GM12878 (cell line): ENCODE results near the gene ITGA1.

Experiments
- CBX5 ChIP-seq: sonication (generic); IDR thresholded peaks from 2 replicates; pipeline ENCODE4 v1.6.1; 2016; ENCODE audit warnings: low read depth, moderate library complexity, mild to moderate bottlenecking, inconsistent platforms
- CTCF ChIP-seq, 3 experiments: IDR thresholded peaks in 2 of 3; conservative IDR thresholded peaks in 1 of 3; 2 replicates each; pipeline ENCODE4 v1.5.1; 2011; ENCODE audit warnings: low read depth in 3 of 3, low read length in 3 of 3, mild to moderate bottlenecking in 3 of 3, control low read depth in 2 of 3, moderate library complexity in 2 of 3, inconsistent platforms in 1 of 3, mixed read lengths in 1 of 3; ENCODE audit not compliant: control insufficient read depth in 2 of 3, insufficient read depth in 1 of 3; ENCODE audit errors: extremely low read depth in 1 of 3
- EGR1 ChIP-seq, 2 experiments: IDR thresholded peaks; 1 replicate in 1 of 2; 2 replicates in 1 of 2; pipeline ENCODE4 v1.6.1; 2011 to 2012; ENCODE audit warnings: low read depth in 2 of 2, low read length in 2 of 2, borderline replicate concordance in 1 of 2, mild to moderate bottlenecking in 1 of 2, moderate library complexity in 1 of 2
- NRF1 ChIP-seq: conservative IDR thresholded peaks from 2 replicates; pipeline ENCODE4 v1.6.1; 2011; ENCODE audit warnings: mild to moderate bottlenecking, low read depth, low read length, improper control_type of control experiment
- RCOR1 ChIP-seq: conservative IDR thresholded peaks from 2 replicates; pipeline ENCODE4 v1.6.1; 2012; ENCODE audit warnings: low read depth, low read length, improper control_type of control experiment
- REST ChIP-seq: IDR thresholded peaks from 2 replicates; pipeline ENCODE4 v1.6.1; 2012; ENCODE audit warnings: mild to moderate bottlenecking, low read depth, low read length
- SIN3A ChIP-seq: IDR thresholded peaks from 2 replicates; pipeline ENCODE4 v1.6.1; 2012; ENCODE audit warnings: low read depth, low read length, improper control_type of control experiment
- TAF1 ChIP-seq: IDR thresholded peaks from 2 replicates; pipeline ENCODE4 v1.6.1; 2011; ENCODE audit warnings: mild to moderate bottlenecking, low read depth, low read length, borderline replicate concordance
- YY1 ChIP-seq: IDR thresholded peaks from 2 replicates; pipeline ENCODE4 v1.6.1; 2011; ENCODE audit warnings: low read depth, mild to moderate bottlenecking, low read length

- TF ChIP-seq REST (no peak), CBX5 (no peak), CTCF (IDR thresholded peaks at IDR 0.05 in 2 of 3, conservative IDR thresholded peaks at IDR 0.05 in 1 of 3; ENCODE audit: control insufficient read depth in 2 of 3, extremely low read depth in 1 of 3, insufficient read depth in 1 of 3, low read depth in 3 of 3, low read length in 3 of 3) (no peak), NRF1 (no peak), SIN3A (no peak), TAF1 (no peak), EGR1 (IDR thresholded peaks at IDR 0.05; ENCODE audit: borderline replicate concordance in 1 of 2, low read depth in 2 of 2, low read length in 2 of 2) (no peak), YY1 (no peak), RCOR1 (no peak)
Observed at GRCh38 chr5:52840277-52841050, 52.7 kb downstream of the ITGA1 start.
